HepG2 (cell line): ENCODE data around the gene PDK1. TPM values are rescaled to one million over a fixed set of nuclear protein-coding genes. Genes with fewer than 3 reads are reported as not detected.
"Not testable (repeated sequence)": the region's sequence is repeated elsewhere in the genome, so short reads cannot be mapped to it uniquely, and the experiment has no call there.

ENCODE experiments used
- ATAC-seq: fragments of 200-7000 bp; cut with Tn5 transposase; 3 replicates; pipeline ENCODE4 v1.9.1; 2020; ENCODE audit warnings: mild to moderate bottlenecking, moderate library complexity
- BruUV-seq: library from RNA; stranded (reverse); fragments of 400-500 nt; replicated peaks from 2 replicates; lab custom pipeline; 2021; lab: Mats Ljungman, UMichigan
- CTCF ChIA-PET: fragments of 300-600 bp; formaldehyde crosslinking; extraction: SDS; loops from one replicate; lab custom pipeline; 2021; ENCODE audit warnings: low total read pairs, inconsistent platforms, low intra/inter-chr PET ratio; lab: Yijun Ruan, JAX
- POLR2A ChIA-PET: fragments of 350-600 bp; sonication (Branson Sonifier 250); formaldehyde crosslinking; loops from one replicate; lab custom pipeline; 2020; ENCODE audit warnings: antibody characterized with exemption, inconsistent platforms; lab: Yijun Ruan, JAX
- DNase-seq: peaks from one replicate; pipeline ENCODE4 v3.0.0-alpha.2; 2015; ENCODE audit warnings: low spot score
- FAIRE-seq: peaks from 3 replicates; lab custom pipeline; 2011; peaks lifted over from hg19 to GRCh38; lab: Jason Lieb, UNC
- H2AFZ ChIP-seq: one replicate; pipeline ENCODE4 v1.6.1; 2011; ENCODE audit warnings: low read length, inconsistent platforms
- H3K27ac ChIP-seq: fragments of 300-600 bp; 3 replicates; pipeline ENCODE4 v1.8.0; 2011; ENCODE audit warnings: mixed run types, mild to moderate bottlenecking, mixed read lengths, low read length, inconsistent platforms; ENCODE audit not compliant: insufficient read depth; ENCODE audit errors: extremely low read length
- H3K27me3 ChIP-seq, 2 experiments: fragments of 200-600 bp in 1 of 2; 2 replicates in 1 of 2; 3 replicates in 1 of 2; pipeline versions ENCODE4 v1.6.0 to v1.8.0; 2011; ENCODE audit warnings: low read length in 2 of 2, mild to moderate bottlenecking in 2 of 2, moderate library complexity in 2 of 2, inconsistent platforms in 1 of 2; ENCODE audit not compliant: insufficient read depth in 2 of 2, control insufficient read depth in 1 of 2
- H3K36me3 ChIP-seq, 2 experiments: fragments of 200-600 bp in 1 of 2; replicated peaks in 1 of 2; 2 replicates in 1 of 2; 3 replicates in 1 of 2; pipeline versions ENCODE4 v1.5.1 to v1.8.0; 2011; ENCODE audit warnings: low read length in 2 of 2, inconsistent platforms in 1 of 2; ENCODE audit not compliant: insufficient read depth in 2 of 2, control insufficient read depth in 1 of 2
- H3K4me1 ChIP-seq: 2 replicates; pipeline ENCODE4 v1.5.1; 2012; ENCODE audit warnings: low read length, inconsistent platforms; ENCODE audit not compliant: insufficient read depth
- H3K4me2 ChIP-seq: 2 replicates; pipeline ENCODE4 v1.6.0; 2011; ENCODE audit warnings: low read depth, low read length, inconsistent platforms
- H3K4me3 ChIP-seq, 3 experiments: fragments of 200-600 bp in 1 of 3; sonication (generic), shearing (Covaris generic) in 1 of 3; replicated peaks in 1 of 3; 2 replicates each; pipeline ENCODE4 v1.5.1; 2011 to 2016; ENCODE audit warnings: low read length in 3 of 3, inconsistent platforms in 2 of 3, low read depth in 2 of 3, mild to moderate bottlenecking in 2 of 3, control low read depth in 1 of 3, mixed read lengths in 1 of 3; ENCODE audit not compliant: insufficient read depth in 1 of 3
- H3K79me2 ChIP-seq: one replicate; pipeline ENCODE4 v1.6.1; 2011; ENCODE audit warnings: low read length, inconsistent platforms; ENCODE audit not compliant: insufficient read depth
- H3K9ac ChIP-seq: 2 replicates; pipeline ENCODE4 v1.6.0; 2011; ENCODE audit warnings: mild to moderate bottlenecking, low read depth, low read length, inconsistent platforms; ENCODE audit not compliant: insufficient read depth
- H3K9me3 ChIP-seq: 2 replicates; pipeline ENCODE4 v1.5.1; 2012; ENCODE audit warnings: mild to moderate bottlenecking, low read length
- H4K20me1 ChIP-seq: 2 replicates; pipeline ENCODE4 v1.6.0; 2011; ENCODE audit warnings: inconsistent platforms, mild to moderate bottlenecking, low read length, moderate library complexity; ENCODE audit not compliant: insufficient read depth
- FOXK2 ChIP-seq: fragments of 450-650 bp; IDR thresholded peaks from 2 replicates; pipeline ENCODE4 v1.6.1; 2016
- IKZF1 ChIP-seq: fragments of 450-650 bp; IDR thresholded peaks from 2 replicates; pipeline ENCODE4 v1.7.1; 2016
- PHB2 ChIP-seq: fragments of 450-650 bp; IDR thresholded peaks from 2 replicates; pipeline ENCODE4 v1.6.1; 2018; ENCODE audit not compliant: partially characterized antibody
- WGBS: methylation state at CpG from one replicate; pipeline ENCODE4 v1.1.6; 2017; ENCODE audit warnings: low lambda C conversion rate; 5-methylcytosine and 5-hydroxymethylcytosine counted together
- in situ Hi-C: cut with HindIII; loops from 2 replicates; pipeline ENCODE4 v1.10.0; 2017; ENCODE audit warnings: low pct_unique_long_range_greater_than_20kb; ENCODE audit not compliant: extremely low pct_ligation_motif_present
- intact Hi-C: fragments of 100-400 bp; cut with micrococcal nuclease; formaldehyde crosslinking; loops from one replicate; pipeline ENCODE4 v1.10.0; 2022; ENCODE audit not compliant: unreplicated experiment
- polyA plus RNA-seq, 8 experiments: library from polyadenylated mRNA; depleted of rRNA in 3 of 8; stranded (reverse) in 7 of 8; unstranded in 1 of 8; fragments of >200 nt; fragmentation: Illumina TruSeq in 4 of 8; extraction: Trizol in 4 of 8; gene quantifications; 2 replicates each; pipeline versions ENCODE4 v1.2.1 to v1.2.3, GENCODE V29; 2011 to 2016; ENCODE audit warnings: low read depth in 4 of 8, missing spikeins in 1 of 8, mixed read lengths in 1 of 8; ENCODE audit not compliant: insufficient read depth in 1 of 8
- total RNA-seq, 5 experiments: library from RNA; depleted of rRNA; stranded (reverse); fragments of >200 nt; fragmentation: Illumina TruSeq; extraction: Trizol; gene quantifications; 2 replicates each; pipeline ENCODE4 v1.2.3, GENCODE V29; 2016; ENCODE audit warnings: low read depth in 1 of 5

PDK1 gene
- total and polyA plus RNA-seq, 2 of the 13 experiments (the other 11 are each of a cell fraction or from before 2014, with no cell fraction given) = 11.9 to 96.9 TPM

GRCh38 chr2:172591386-172591785, 35.5 kb downstream of the PDK1 start:
- BruUV-seq, H3K9ac ChIP-seq, H3K4me3 ChIP-seq, CTCF ChIA-PET, H3K4me1 ChIP-seq, DNase-seq, H3K4me2 ChIP-seq, intact Hi-C loops, POLR2A ChIA-PET, H3K27me3 ChIP-seq, ATAC-seq, H3K27ac ChIP-seq, FAIRE-seq, H2AFZ ChIP-seq, in situ Hi-C loops, H3K9me3 ChIP-seq: not testable (repeated sequence)
- 98% methylated on average over 4 of the region's 4 CpGs for WGBS
- Histone ChIP-seq H3K36me3 (peaks cover 29 to 80% of the 10 kb centered on the region in 2 experiments), H3K79me2 (peaks cover 11% of the 10 kb centered on the region), H4K20me1 (peaks cover 23% of the 10 kb centered on the region; the same call in 1 of the 2 replicates)

DNA sequence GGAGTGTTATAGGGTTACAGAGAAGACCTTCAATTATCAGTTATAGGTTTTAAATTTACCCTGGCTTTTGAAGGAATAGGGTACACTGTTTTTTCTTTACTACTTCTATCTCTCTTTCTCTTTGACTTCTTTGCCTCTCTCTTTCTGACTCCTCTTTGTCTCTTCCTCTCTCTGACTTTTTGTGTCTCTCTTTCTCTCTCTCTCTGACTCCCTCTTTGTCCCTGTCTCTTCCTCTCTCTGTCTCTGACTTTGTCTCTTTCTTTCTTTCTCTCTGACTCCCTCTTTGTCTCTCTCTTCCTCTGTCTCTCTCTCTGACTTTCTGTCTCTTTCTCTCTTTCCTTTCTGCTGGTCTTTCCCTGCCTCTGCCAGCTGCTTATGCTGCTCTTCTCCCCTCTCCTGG, 36.3 kb downstream of the PDK1 start:
- intact Hi-C loops = loop anchor here (2.0 kb wide), 1 partner anchor 83 kb away; no protein-coding TSS in a partner anchor
- H3K4me3 ChIP-seq = not testable (repeated sequence)
- TF ChIP-seq IKZF1 = 0 out of 2 replicates have a peak, but pooled peaks have one; percentile 60
- 0 out of 2 replicates have a peak, but pooled peaks have one; percentile 23 for TF ChIP-seq FOXK2
- peak; percentile 82 for TF ChIP-seq PHB2

More for the DNA sequence above, 36.3 kb downstream of the PDK1 start:
- H2AFZ ChIP-seq, ATAC-seq, H3K9me3 ChIP-seq, H3K4me1 ChIP-seq, in situ Hi-C loops, FAIRE-seq, CTCF ChIA-PET, H3K27me3 ChIP-seq, POLR2A ChIA-PET, DNase-seq, H3K27ac ChIP-seq, BruUV-seq, H3K9ac ChIP-seq, H3K4me2 ChIP-seq: not testable (repeated sequence)
- Histone ChIP-seq H3K79me2 (peaks cover 11% of the 10 kb centered on the region), H3K36me3 (peaks cover 29 to 80% of the 10 kb centered on the region in 2 experiments), H4K20me1 (peaks cover 28% of the 10 kb centered on the region; the same call in 1 of the 2 replicates)
